Ovary (tissue), 3 donors: Measurements from ENCODE around the gene DSCAM.

ENCODE experiments used
- CTCF ChIP-seq, 3 donors: fragments of 450-650 bp in 2 of 3; fragments of 200-600 bp in 1 of 3; IDR thresholded peaks; one replicate each; pipeline versions ENCODE4 v1.5.1 to v1.8.0; 2016 to 2022; ENCODE audit warnings: antibody characterized with exemption in 3 of 3, mild to moderate bottlenecking in 1 of 3
- EP300 ChIP-seq: sonication (generic); formaldehyde crosslinking; IDR thresholded peaks from one replicate; pipeline ENCODE4 v1.6.1; 2017; ENCODE audit warnings: antibody characterized with exemption
- POLR2A ChIP-seq: fragments of 450-650 bp; IDR thresholded peaks from one replicate; pipeline ENCODE4 v1.6.1; 2017; ENCODE audit warnings: antibody characterized with exemption, mild to moderate bottlenecking, moderate library complexity
- donor health status: DM: no; HTN: no; CAD: no.

GRCh38 chr21:40704141-40704540 is 142.8 kb downstream of the DSCAM start:
- TF ChIP-seq POLR2A = no peak
- no peak for TF ChIP-seq CTCF (IDR thresholded peaks at IDR 0.05)
- TF ChIP-seq EP300 = no peak
